ENCODE data around the gene FIGLA. TPM values are rescaled to one million over a fixed set of nuclear protein-coding genes. Genes with fewer than 3 reads are reported as not detected.

Gene FIGLA
- total RNA-seq, 1 donor from 2014 or later = not detected

DNA sequence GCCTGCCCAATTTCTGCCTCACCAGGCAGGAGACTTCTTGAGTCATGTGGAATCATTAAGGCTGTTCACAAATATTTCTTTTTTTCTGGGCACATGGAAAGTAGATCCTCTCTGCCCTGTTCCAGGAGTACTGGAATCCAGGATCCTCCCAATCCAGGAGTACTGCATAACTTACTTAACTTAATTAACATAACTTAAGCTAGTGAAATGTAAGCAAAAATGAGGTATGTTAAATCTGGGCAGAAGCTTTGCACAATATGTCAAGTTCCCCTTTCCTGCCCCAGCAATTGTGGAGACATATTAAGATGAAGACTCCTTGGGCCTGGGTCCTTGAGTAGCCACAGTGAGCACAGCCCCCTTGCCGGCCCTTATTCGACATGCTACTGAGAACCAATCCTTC, 41.9 kb upstream of the FIGLA start:
- TF ChIP-seq, protein P1, sequence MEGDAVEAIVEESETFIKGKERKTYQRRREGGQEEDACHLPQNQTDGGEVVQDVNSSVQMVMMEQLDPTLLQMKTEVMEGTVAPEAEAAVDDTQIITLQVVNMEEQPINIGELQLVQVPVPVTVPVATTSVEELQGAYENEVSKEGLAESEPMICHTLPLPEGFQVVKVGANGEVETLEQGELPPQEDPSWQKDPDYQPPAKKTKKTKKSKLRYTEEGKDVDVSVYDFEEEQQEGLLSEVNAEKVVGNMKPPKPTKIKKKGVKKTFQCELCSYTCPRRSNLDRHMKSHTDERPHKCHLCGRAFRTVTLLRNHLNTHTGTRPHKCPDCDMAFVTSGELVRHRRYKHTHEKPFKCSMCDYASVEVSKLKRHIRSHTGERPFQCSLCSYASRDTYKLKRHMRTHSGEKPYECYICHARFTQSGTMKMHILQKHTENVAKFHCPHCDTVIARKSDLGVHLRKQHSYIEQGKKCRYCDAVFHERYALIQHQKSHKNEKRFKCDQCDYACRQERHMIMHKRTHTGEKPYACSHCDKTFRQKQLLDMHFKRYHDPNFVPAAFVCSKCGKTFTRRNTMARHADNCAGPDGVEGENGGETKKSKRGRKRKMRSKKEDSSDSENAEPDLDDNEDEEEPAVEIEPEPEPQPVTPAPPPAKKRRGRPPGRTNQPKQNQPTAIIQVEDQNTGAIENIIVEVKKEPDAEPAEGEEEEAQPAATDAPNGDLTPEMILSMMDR (conservative IDR thresholded peaks at IDR 0.05; ENCODE audit: low read depth, low read length) = no peak
- no peak for DNase-seq (ENCODE audit: low read depth)

DNA sequence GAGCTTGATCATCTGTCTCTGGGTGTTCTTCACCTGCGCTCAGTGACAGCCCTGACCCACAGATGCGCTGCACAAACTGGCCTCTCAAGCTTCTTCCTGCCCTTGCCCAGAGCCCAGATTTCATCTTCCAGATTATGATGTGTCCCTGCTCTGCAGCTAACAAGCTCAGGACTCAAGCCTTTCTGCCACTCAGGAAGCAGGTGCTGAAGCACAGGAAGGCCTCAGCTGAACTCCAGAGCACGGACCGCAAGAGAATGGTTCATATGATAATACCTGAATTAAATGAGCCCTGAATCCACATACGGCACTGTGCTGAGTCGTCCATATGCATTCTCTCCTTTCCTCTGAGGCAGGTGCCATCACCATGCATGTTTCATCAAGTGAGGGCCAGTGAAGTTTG, 41.4 kb upstream of the FIGLA start:
- TF ChIP-seq, protein P1 (conservative IDR thresholded peaks at IDR 0.05; ENCODE audit: low read depth, low read length) = no peak
- H3K4me3 ChIP-seq (ENCODE audit: low read depth, low read length) = no peak overlapping the region
- no peak for DNase-seq (ENCODE audit: low read depth)

More for the DNA sequence above, 41.9 kb upstream of the FIGLA start:
- no peak overlapping the region for H3K4me3 ChIP-seq (ENCODE audit: low read depth, low read length)

DNA sequence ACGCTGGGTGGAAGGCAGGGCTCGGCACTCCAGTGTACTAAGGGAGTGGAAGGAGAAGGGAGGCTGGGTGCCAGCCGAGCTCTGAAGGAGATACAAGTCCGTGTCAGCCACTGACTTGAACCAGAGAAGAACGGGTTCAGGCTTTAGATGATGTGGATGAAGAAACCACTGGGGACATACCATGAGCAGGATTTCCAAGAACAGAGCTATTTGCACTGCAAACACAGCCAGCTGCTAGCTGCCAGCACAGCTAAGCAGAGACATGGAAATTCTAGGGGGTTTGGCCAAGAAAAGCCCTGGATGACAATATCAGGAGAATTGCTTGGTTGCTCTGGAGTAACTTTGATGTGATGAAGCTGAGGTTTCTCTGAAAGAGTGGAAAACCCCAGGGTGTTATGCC, 39.9 kb upstream of the FIGLA start:
- no peak for DNase-seq (ENCODE audit: low read depth)
- TF ChIP-seq, protein P1 (conservative IDR thresholded peaks at IDR 0.05; ENCODE audit: low read depth, low read length) = no peak
- H3K4me3 ChIP-seq (ENCODE audit: low read depth, low read length) = no peak overlapping the region

DNA sequence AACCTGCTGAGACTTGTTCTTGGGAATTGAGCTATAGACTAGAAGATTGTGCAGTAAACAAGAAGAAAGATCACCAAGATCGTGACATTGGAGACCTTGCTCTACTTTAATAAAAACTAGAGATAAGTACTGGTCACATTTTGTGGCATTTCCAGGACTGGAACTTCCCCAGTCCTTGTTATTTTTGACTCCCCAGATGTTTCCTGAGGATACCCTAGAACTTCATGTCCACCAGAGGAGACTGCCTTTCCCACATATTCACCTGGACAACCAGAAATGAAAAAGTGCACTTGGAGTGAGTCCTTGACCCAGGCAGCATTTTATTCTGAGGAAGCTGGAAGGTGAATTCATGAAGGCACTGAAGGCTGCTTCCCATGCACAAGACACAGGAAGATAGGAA, 39.5 kb upstream of the FIGLA start:
- TF ChIP-seq, protein P1 (conservative IDR thresholded peaks at IDR 0.05; ENCODE audit: low read depth, low read length) = no peak
- DNase-seq (ENCODE audit: low read depth) = no peak
- H3K4me3 ChIP-seq (ENCODE audit: low read depth, low read length) = no peak overlapping the region

DNA sequence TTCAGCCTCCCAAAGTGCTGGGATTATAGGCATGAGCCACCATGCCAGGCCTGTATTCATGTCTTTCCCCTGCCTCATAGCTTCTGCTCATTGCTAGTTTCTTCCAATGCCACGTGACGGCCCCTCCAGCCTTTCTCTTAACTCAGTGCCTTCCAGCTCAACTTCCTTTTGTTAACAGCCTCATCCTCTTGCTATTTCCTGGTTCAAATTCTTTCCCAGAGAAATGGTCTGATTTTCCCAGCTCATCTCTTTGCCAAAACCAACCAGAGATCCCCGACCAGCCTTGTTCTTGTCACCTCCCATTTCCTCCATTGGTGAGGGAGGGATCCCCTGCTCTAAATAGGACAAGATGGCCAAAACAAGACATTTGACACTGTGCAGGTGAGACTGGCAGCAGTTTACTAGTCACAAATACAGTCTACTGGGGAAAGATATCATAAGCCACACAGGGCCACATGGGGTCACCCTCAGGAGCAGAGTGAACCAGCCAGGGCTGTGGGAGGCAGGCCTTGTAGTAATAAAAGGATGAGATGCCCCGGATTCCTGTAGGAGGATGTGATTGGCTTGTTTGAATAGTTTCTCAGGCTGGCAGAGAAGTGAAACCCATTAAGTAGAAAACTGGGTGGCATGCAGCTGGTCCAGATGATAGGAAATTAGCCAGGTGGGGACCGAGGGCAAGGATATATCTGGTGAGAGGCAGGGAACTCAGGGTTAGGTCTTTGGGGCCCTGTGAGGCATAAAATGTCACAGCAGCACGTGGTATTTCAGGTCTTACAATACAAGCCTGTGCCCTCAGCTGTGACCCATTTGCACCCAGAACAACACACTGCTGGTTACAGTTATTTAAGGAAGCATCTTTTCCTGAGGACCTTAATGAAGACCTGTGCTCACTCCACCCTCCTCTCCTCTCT, 38.7 kb upstream of the FIGLA start:
- TF ChIP-seq, protein P1 (conservative IDR thresholded peaks at IDR 0.05; ENCODE audit: low read depth, low read length) = no peak
- H3K4me3 ChIP-seq (ENCODE audit: low read depth, low read length) = no peak overlapping the region
- no peak for DNase-seq (ENCODE audit: low read depth)

DNA sequence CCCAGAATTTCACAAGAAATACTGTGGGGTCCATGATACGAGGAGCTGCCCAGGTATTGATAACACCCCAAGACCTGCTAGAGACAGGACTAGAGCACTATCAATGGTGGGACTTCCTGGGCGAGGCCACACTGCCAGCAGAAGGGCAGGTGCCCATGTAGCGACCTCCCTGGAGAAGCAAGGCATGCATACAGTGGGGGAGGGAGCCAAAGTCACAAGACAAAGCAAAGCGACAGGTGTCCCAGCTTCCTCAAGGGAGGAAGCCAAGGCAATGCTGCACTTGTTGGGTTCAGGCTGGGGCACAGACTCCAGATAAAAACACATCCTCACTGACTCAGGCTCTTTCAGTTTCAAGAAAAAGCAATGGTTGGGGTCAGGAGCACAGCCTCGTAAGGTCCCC, 37.7 kb upstream of the FIGLA start:
- no peak for DNase-seq (ENCODE audit: low read depth)
- TF ChIP-seq, protein P1 (conservative IDR thresholded peaks at IDR 0.05; ENCODE audit: low read depth, low read length) = no peak
- no peak overlapping the region for H3K4me3 ChIP-seq (ENCODE audit: low read depth, low read length)

DNA sequence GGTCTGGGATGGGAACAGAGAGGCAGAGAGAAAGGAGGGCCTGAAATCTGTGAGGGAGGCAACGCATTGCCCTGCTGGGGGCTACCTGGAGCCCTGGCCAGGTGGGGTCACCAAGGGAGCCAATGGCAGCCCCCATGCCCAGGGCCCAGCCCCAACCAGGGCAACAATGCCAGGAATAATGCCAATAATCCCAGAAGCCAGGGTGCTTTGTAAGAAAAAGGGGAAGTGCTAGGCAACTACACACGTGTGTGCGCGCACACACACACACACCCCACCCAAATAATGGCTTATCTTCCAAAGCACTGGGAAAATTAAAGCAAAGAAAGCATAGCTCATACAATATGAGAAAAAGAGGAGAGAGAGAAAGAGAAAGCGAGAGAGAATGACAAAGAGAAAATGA, 36.9 kb upstream of the FIGLA start:
- TF ChIP-seq, protein P1 (conservative IDR thresholded peaks at IDR 0.05; ENCODE audit: low read depth, low read length) = no peak
- H3K4me3 ChIP-seq (ENCODE audit: low read depth, low read length) = no peak overlapping the region
- no peak for DNase-seq (ENCODE audit: low read depth)

Data from epithelial cell of proximal tubule (primary cell).